GM12801 (cell line): ENCODE results near the gene C12orf43.

ENCODE experiments used
- CTCF ChIP-seq: IDR thresholded peaks from one replicate; pipeline ENCODE4 v1.5.1; 2011; ENCODE audit warnings: control low read depth; ENCODE audit not compliant: insufficient read length; ENCODE audit errors: extremely low read depth

Gene C12orf43

GRCh38 chr12:121015825-121016766 lies at the start of gene C12orf43:
Gene C12orf43 (minus strand): TSS chr12:121016487. CDS start chr12:121016474, 13 bp downstream.
- no peak for TF ChIP-seq CTCF

- TF ChIP-seq CTCF, result no peak
These were observed 49.1 kb upstream of the C12orf43 start for GRCh38 chr12:121065345-121065744.

GRCh38 chr12:121064116-121064515 lies 47.8 kb upstream of the C12orf43 start:
- no peak for TF ChIP-seq CTCF

GRCh38 chr12:121062391-121063045 lies 46.2 kb upstream of the C12orf43 start:
- TF ChIP-seq CTCF, result no peak

GRCh38 chr12:121061831-121062230 lies 45.5 kb upstream of the C12orf43 start:
- TF ChIP-seq CTCF, result no peak

- TF ChIP-seq CTCF, result no peak
These were observed 44.1 kb upstream of the C12orf43 start for GRCh38 chr12:121060149-121061001.
